ENCODE results near the gene ACVR1. TPM values are rescaled to one million over a fixed set of nuclear protein-coding genes. Genes with fewer than 3 reads are reported as not detected.

Gene ACVR1
- total and polyA plus RNA-seq, 9 of the 15 experiments (the other 6 are each of a cell fraction or from before 2014, with no cell fraction given) = 3.8 to 14.3 (median 6.9) TPM

DNA sequence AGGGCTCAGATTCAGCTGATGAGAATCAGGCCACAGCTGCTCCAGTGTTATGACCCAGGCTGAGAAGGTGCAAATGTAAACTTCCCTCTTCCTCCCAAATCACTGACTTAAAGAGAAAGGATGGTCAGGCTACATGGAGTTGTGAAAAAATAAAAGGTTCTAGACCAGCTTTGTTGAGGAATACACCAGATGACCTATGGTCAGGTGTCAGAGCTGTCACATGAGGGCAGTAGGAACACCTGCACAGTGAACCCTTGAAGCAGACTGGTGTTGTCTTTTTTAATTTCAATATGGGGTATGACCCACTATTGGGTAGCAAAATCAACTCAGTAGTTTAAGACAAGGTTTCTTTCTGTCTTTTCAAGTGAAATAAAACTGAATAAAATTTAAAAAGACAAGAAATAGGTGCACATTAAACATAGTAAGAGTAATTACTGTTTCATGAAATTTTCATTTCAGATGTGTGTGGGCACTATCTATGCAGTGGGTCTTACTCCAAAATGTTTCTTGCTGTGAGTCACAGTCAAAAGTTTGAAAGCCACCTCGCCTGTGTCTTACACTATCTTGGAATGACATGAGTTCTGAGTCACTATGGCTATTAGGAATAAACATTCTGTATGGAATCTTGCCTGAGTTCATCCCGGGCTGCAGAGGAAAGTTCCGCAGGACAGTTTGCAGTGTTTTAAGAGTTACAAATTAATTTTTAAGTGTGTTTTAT is 83.6 kb downstream of the ACVR1 start (continued):
- TF ChIP-seq HDAC3 (IDR thresholded peaks at IDR 0.05; ENCODE audit: borderline replicate concordance, partially characterized antibody) (no peak), TCF3 (CRISPR knock-in tag; IDR thresholded peaks at IDR 0.05) (peak; percentile 25; the same call in 1 of the 2 replicates), SAFB2 (IDR thresholded peaks at IDR 0.05; ENCODE audit: borderline replicate concordance, low read depth, low read length, severe bottlenecking) (no peak), HMG20B (CRISPR knock-in tag; IDR thresholded peaks at IDR 0.05) (no peak), TCF7L2 (IDR thresholded peaks at IDR 0.05; ENCODE audit: low read depth, low read length) (no peak), XRCC5 (IDR thresholded peaks at IDR 0.05; ENCODE audit: low read depth, low read length) (no peak), WHSC1 (IDR thresholded peaks at IDR 0.05; ENCODE audit: low read length) (no peak), ZNF551 (CRISPR knock-in tag; IDR thresholded peaks at IDR 0.05) (no peak), ZNF3 (CRISPR knock-in tag; IDR thresholded peaks at IDR 0.05) (no peak), ZNF586 (CRISPR knock-in tag; conservative IDR thresholded peaks at IDR 0.05) (no peak)
- TF ChIP-seq, protein P1, sequence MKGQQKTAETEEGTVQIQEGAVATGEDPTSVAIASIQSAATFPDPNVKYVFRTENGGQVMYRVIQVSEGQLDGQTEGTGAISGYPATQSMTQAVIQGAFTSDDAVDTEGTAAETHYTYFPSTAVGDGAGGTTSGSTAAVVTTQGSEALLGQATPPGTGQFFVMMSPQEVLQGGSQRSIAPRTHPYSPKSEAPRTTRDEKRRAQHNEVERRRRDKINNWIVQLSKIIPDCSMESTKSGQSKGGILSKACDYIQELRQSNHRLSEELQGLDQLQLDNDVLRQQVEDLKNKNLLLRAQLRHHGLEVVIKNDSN (CRISPR knock-in tag; IDR thresholded peaks at IDR 0.05) = peak; percentile 74
- TF ChIP-seq, protein P2, sequence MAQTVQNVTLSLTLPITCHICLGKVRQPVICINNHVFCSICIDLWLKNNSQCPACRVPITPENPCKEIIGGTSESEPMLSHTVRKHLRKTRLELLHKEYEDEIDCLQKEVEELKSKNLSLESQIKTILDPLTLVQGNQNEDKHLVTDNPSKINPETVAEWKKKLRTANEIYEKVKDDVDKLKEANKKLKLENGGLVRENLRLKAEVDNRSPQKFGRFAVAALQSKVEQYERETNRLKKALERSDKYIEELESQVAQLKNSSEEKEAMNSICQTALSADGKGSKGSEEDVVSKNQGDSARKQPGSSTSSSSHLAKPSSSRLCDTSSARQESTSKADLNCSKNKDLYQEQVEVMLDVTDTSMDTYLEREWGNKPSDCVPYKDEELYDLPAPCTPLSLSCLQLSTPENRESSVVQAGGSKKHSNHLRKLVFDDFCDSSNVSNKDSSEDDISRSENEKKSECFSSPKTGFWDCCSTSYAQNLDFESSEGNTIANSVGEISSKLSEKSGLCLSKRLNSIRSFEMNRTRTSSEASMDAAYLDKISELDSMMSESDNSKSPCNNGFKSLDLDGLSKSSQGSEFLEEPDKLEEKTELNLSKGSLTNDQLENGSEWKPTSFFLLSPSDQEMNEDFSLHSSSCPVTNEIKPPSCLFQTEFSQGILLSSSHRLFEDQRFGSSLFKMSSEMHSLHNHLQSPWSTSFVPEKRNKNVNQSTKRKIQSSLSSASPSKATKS (CRISPR knock-in tag; IDR thresholded peaks at IDR 0.05) = no peak
- TF ChIP-seq, protein P3, sequence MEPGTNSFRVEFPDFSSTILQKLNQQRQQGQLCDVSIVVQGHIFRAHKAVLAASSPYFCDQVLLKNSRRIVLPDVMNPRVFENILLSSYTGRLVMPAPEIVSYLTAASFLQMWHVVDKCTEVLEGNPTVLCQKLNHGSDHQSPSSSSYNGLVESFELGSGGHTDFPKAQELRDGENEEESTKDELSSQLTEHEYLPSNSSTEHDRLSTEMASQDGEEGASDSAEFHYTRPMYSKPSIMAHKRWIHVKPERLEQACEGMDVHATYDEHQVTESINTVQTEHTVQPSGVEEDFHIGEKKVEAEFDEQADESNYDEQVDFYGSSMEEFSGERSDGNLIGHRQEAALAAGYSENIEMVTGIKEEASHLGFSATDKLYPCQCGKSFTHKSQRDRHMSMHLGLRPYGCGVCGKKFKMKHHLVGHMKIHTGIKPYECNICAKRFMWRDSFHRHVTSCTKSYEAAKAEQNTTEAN (CRISPR knock-in tag; IDR thresholded peaks at IDR 0.05) = no peak
- TF ChIP-seq, protein P4, sequence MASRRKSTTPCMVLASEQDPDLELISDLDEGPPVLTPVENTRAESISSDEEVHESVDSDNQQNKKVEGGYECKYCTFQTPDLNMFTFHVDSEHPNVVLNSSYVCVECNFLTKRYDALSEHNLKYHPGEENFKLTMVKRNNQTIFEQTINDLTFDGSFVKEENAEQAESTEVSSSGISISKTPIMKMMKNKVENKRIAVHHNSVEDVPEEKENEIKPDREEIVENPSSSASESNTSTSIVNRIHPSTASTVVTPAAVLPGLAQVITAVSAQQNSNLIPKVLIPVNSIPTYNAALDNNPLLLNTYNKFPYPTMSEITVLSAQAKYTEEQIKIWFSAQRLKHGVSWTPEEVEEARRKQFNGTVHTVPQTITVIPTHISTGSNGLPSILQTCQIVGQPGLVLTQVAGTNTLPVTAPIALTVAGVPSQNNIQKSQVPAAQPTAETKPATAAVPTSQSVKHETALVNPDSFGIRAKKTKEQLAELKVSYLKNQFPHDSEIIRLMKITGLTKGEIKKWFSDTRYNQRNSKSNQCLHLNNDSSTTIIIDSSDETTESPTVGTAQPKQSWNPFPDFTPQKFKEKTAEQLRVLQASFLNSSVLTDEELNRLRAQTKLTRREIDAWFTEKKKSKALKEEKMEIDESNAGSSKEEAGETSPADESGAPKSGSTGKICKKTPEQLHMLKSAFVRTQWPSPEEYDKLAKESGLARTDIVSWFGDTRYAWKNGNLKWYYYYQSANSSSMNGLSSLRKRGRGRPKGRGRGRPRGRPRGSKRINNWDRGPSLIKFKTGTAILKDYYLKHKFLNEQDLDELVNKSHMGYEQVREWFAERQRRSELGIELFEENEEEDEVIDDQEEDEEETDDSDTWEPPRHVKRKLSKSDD (conservative IDR thresholded peaks at IDR 0.05; ENCODE audit: low read length) = no peak
- TF ChIP-seq, protein P5, sequence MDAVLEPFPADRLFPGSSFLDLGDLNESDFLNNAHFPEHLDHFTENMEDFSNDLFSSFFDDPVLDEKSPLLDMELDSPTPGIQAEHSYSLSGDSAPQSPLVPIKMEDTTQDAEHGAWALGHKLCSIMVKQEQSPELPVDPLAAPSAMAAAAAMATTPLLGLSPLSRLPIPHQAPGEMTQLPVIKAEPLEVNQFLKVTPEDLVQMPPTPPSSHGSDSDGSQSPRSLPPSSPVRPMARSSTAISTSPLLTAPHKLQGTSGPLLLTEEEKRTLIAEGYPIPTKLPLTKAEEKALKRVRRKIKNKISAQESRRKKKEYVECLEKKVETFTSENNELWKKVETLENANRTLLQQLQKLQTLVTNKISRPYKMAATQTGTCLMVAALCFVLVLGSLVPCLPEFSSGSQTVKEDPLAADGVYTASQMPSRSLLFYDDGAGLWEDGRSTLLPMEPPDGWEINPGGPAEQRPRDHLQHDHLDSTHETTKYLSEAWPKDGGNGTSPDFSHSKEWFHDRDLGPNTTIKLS (IDR thresholded peaks at IDR 0.05; ENCODE audit: borderline replicate concordance, low read depth) = no peak
- TF ChIP-seq, protein P6, sequence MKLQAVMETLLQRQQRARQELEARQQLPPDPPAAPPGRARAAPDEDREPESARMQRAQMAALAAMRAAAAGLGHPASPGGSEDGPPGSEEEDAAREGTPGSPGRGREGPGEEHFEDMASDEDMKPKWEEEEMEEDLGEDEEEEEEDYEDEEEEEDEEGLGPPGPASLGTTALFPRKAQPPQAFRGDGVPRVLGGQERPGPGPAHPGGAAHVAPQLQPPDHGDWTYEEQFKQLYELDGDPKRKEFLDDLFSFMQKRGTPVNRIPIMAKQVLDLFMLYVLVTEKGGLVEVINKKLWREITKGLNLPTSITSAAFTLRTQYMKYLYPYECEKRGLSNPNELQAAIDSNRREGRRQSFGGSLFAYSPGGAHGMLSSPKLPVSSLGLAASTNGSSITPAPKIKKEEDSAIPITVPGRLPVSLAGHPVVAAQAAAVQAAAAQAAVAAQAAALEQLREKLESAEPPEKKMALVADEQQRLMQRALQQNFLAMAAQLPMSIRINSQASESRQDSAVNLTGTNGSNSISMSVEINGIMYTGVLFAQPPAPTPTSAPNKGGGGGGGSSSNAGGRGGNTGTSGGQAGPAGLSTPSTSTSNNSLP (IDR thresholded peaks at IDR 0.05; ENCODE audit: borderline replicate concordance, low read depth, low read length) = no peak

Measured in K562 (cell line).